B cell (primary cell): ENCODE results near the gene APCDD1L. TPM values are rescaled to one million over a fixed set of nuclear protein-coding genes. Genes with fewer than 3 reads are reported as not detected.

Experiments
- ATAC-seq: fragments of 200-7000 bp; cut with Tn5 transposase; one replicate; pipeline ENCODE4 v1.10.0; 2021; ENCODE audit warnings: low read depth, mild to moderate bottlenecking, moderate number of reproducible peaks, moderate library complexity
- CTCF ChIA-PET: fragments of 350-600 bp; sonication (Branson Sonifier 250); formaldehyde crosslinking; loops from one replicate; lab custom pipeline; 2021; ENCODE audit warnings: antibody characterized with exemption, inconsistent platforms; lab: Charles Lee
- POLR2A ChIA-PET: fragments of 350-600 bp; sonication (Branson Sonifier 250); formaldehyde crosslinking; loops from one replicate; lab custom pipeline; 2021; ENCODE audit warnings: antibody characterized with exemption; lab: Charles Lee
- DNase-seq: peaks from one replicate; pipeline ENCODE4 v3.0.0; 2013
- H2AFZ ChIP-seq: 2 replicates; pipeline ENCODE4 v1.6.1; 2012; ENCODE audit warnings: mild to moderate bottlenecking, low read depth, low read length; ENCODE audit not compliant: insufficient read depth, poor library complexity, severe bottlenecking
- H3K27ac ChIP-seq, 2 donors: 1 replicate in 1 of 2; 2 replicates in 1 of 2; pipeline ENCODE4 v1.5.1; 2012 to 2013; ENCODE audit warnings: low read length in 2 of 2, mild to moderate bottlenecking in 2 of 2, moderate library complexity in 1 of 2
- H3K27me3 ChIP-seq, 4 experiments: fragments of 200-600 bp in 1 of 4; sonication (generic) in 1 of 4; replicated peaks in 1 of 4; 1 replicate in 2 of 4; 2 replicates in 2 of 4; pipeline versions ENCODE4 v1.6.1 to v1.7.0; 2013 to 2016; ENCODE audit warnings: low read length in 3 of 4, mild to moderate bottlenecking in 2 of 4, mixed read lengths in 1 of 4, moderate library complexity in 1 of 4; ENCODE audit not compliant: insufficient read depth in 4 of 4, control insufficient read depth in 3 of 4; ENCODE audit errors: control extremely low read depth in 1 of 4
- H3K36me3 ChIP-seq, 2 experiments: replicated peaks in 1 of 2; 1 replicate in 1 of 2; 2 replicates in 1 of 2; pipeline versions ENCODE4 v1.6.1 to v1.7.1; 2013; ENCODE audit warnings: low read length in 1 of 2; ENCODE audit not compliant: insufficient read depth in 2 of 2, control insufficient read depth in 1 of 2; ENCODE audit errors: control extremely low read depth in 1 of 2, extremely low read depth in 1 of 2
- H3K4me1 ChIP-seq, 2 donors: fragments of 200-600 bp in 1 of 2; sonication (generic) in 1 of 2; 1 replicate in 1 of 2; 2 replicates in 1 of 2; pipeline versions ENCODE4 v1.5.1 to v1.6.1; 2013 to 2017; ENCODE audit warnings: low read length in 2 of 2; ENCODE audit not compliant: control insufficient read depth in 2 of 2, insufficient read depth in 2 of 2
- H3K4me2 ChIP-seq: replicated peaks from 2 replicates; pipeline ENCODE3; 2012; ENCODE audit warnings: mild to moderate bottlenecking, low read depth, low read length; ENCODE audit not compliant: poor library complexity, severe bottlenecking
- H3K4me3 ChIP-seq, 5 experiments: fragments of 200-600 bp in 1 of 5; sonication (generic) in 1 of 5; 1 replicate in 3 of 5; 2 replicates in 2 of 5; pipeline versions ENCODE4 v1.5.1 to v1.7.0; 2011 to 2016; ENCODE audit warnings: low read length in 4 of 5, mild to moderate bottlenecking in 4 of 5, low read depth in 2 of 5, control low read depth in 1 of 5, moderate library complexity in 1 of 5; ENCODE audit not compliant: insufficient read depth in 1 of 5; ENCODE audit errors: control extremely low read depth in 1 of 5, extremely low read depth in 1 of 5
- H3K79me2 ChIP-seq: fragments of 200-600 bp; sonication (generic); one replicate; pipeline ENCODE4 v1.6.0; 2016; ENCODE audit warnings: low read length; ENCODE audit not compliant: control insufficient read depth, insufficient read depth
- H3K9ac ChIP-seq: fragments of 200-600 bp; sonication (generic); 2 replicates; pipeline ENCODE4 v1.6.1; 2017; ENCODE audit warnings: mild to moderate bottlenecking, low read length, moderate library complexity
- H3K9me3 ChIP-seq, 3 donors: one replicate each; pipeline versions ENCODE4 v1.6.1 to v1.7.1; 2013; ENCODE audit warnings: low read length in 2 of 3; ENCODE audit not compliant: control insufficient read depth in 2 of 3, insufficient read depth in 1 of 3; ENCODE audit errors: control extremely low read depth in 1 of 3
- H4K20me1 ChIP-seq: 2 replicates; pipeline ENCODE4 v1.6.0; 2012; ENCODE audit warnings: mild to moderate bottlenecking, low read length; ENCODE audit not compliant: insufficient read depth, control insufficient read depth, poor library complexity, severe bottlenecking
- H3K27ac Mint-ChIP-seq: one replicate; pipeline ENCODE4 v1.8.0; 2021; ENCODE audit warnings: mixed read lengths
- H3K27me3 Mint-ChIP-seq: one replicate; pipeline ENCODE4 v1.8.0; 2021; ENCODE audit warnings: mixed read lengths
- H3K4me1 Mint-ChIP-seq: one replicate; pipeline ENCODE4 v1.8.0; 2021; ENCODE audit warnings: mixed read lengths
- H3K4me3 Mint-ChIP-seq: one replicate; pipeline ENCODE4 v1.8.0; 2021; ENCODE audit warnings: mixed read lengths
- H3K9me3 Mint-ChIP-seq: one replicate; pipeline ENCODE4 v1.8.0; 2022; ENCODE audit warnings: mixed read lengths; ENCODE audit not compliant: insufficient read depth
- CTCF ChIP-seq: fragments of 200-600 bp; IDR thresholded peaks from one replicate; pipeline ENCODE4 v1.8.0; 2022; ENCODE audit warnings: antibody characterized with exemption, mild to moderate bottlenecking
- EZH2 ChIP-seq: IDR thresholded peaks from 2 replicates; pipeline ENCODE4 v1.6.1; 2012; ENCODE audit warnings: borderline replicate concordance, low read depth, mild to moderate bottlenecking, moderate library complexity, low read length; ENCODE audit not compliant: insufficient read depth, poor library complexity, severe bottlenecking
- WGBS: methylation state at CpG from one replicate; pipeline ENCODE4 v1.1.5; 2013; ENCODE audit warnings: missing lambda C conversion rate; ENCODE audit not compliant: insufficient coverage; 5-methylcytosine and 5-hydroxymethylcytosine counted together
- intact Hi-C: fragments of 100-400 bp; cut with micrococcal nuclease; formaldehyde crosslinking; loops from one replicate; pipeline ENCODE4 v1.10.0; 2022
- polyA plus RNA-seq: library from polyadenylated mRNA; depleted of rRNA; stranded (reverse); fragments of >200 nt; gene quantifications from 2 replicates; pipeline ENCODE4 v1.2.3, GENCODE V29; 2012
- total RNA-seq, 2 donors: library from RNA; stranded (reverse); fragments of 120-200 nt in 1 of 2; gene quantifications; 1 replicate in 1 of 2; 2 replicates in 1 of 2; pipeline versions ENCODE4 v1.2.3 to v1.2.4, GENCODE V29; 2013 to 2022

APCDD1L gene
- total and polyA plus RNA-seq, 2 donors (not counting 1 experiment from before 2014, with no cell fraction given) = not detected

- H3K4me1 Mint-ChIP-seq = peaks cover 22% of the 10 kb centered on the region
- Histone ChIP-seq H4K20me1 (peaks cover 86% of the 10 kb centered on the region), H3K9ac (no peak overlapping the region), H3K9me3 (peaks cover 0 to 2% (median 0%) of the 10 kb centered on the region in 3 donors), H3K27ac (no peak overlapping the region), H3K4me1 (peaks cover 0 to 3% of the 10 kb centered on the region in 2 donors), H2AFZ (no peak overlapping the region), H3K4me2 (no peak overlapping the region), H3K4me3 (no peak overlapping the region), H3K27me3 (no peaks in the 10 kb centered on the region), H3K36me3 (peaks cover 0 to 35% of the 10 kb centered on the region in 2 experiments), H3K79me2 (peaks cover 81% of the 10 kb centered on the region)
- 75% methylated on average over 2 of the region's 2 CpGs for WGBS
- intact Hi-C loops = no loop called here
- ChIA-PET POLR2A (no interaction called here), CTCF (interaction anchor here (1.1 kb wide), 1 partner anchor 186 kb away, joined by 3 read pairs; no protein-coding TSS in a partner anchor)
- TF ChIP-seq CTCF = no peak
- TF ChIP-seq EZH2 = no peak
- no peak overlapping the region for H3K27ac Mint-ChIP-seq
- H3K27me3 Mint-ChIP-seq = no peaks in the 10 kb centered on the region
- H3K9me3 Mint-ChIP-seq = no peaks in the 10 kb centered on the region
- no peak overlapping the region for H3K4me3 Mint-ChIP-seq
- DNase-seq (no peak), ATAC-seq (no peak)
These were observed 82.1 kb downstream of the APCDD1L start for GRCh38 chr20:58433029-58433647.

GRCh38 chr20:58432186-58432954, 82.8 kb downstream of the APCDD1L start:
- H3K27me3 Mint-ChIP-seq = no peaks in the 10 kb centered on the region
- no peak overlapping the region for H3K4me2 ChIP-seq
- CTCF ChIA-PET = interaction anchor here (1.1 kb wide), 2 partner anchors 15 to 185 kb away, joined by 3 to 4 read pairs; no protein-coding TSS in a partner anchor
- no peak overlapping the region for H3K9ac ChIP-seq
- DNase-seq (no peak), ATAC-seq (no peak)
- H3K4me1 ChIP-seq = no peaks in the 10 kb centered on the region
- intact Hi-C loops = no loop called here
- H4K20me1 ChIP-seq = peaks cover 78% of the 10 kb centered on the region
- TF ChIP-seq EZH2 = no peak
- no peak for TF ChIP-seq CTCF
- H3K9me3 ChIP-seq = peaks cover 0 to 2% (median 0%) of the 10 kb centered on the region in 3 donors
- no peak overlapping the region for H3K27ac Mint-ChIP-seq
- H3K27me3 ChIP-seq = no peaks in the 10 kb centered on the region
- H3K4me3 ChIP-seq = no peak overlapping the region
- POLR2A ChIA-PET = no interaction called here
- WGBS = 100% methylated on average over 2 of the region's 3 CpGs
- H3K27ac ChIP-seq = no peak overlapping the region
- no peak overlapping the region for H2AFZ ChIP-seq
- H3K4me3 Mint-ChIP-seq = no peak overlapping the region
- peaks cover 0 to 29% of the 10 kb centered on the region in 2 experiments for H3K36me3 ChIP-seq
- no peaks in the 10 kb centered on the region for H3K9me3 Mint-ChIP-seq
- peaks cover 80% of the 10 kb centered on the region for H3K79me2 ChIP-seq
- H3K4me1 Mint-ChIP-seq = peaks cover 16% of the 10 kb centered on the region
